Endothelial cell of umbilical vein (primary cell): ENCODE measurements around the gene ULK1. TPM values are rescaled to one million over a fixed set of nuclear protein-coding genes. Genes with fewer than 3 reads are reported as not detected.

Source experiments
- BruUV-seq: library from RNA; stranded (reverse); fragments of 400-500 nt; replicated peaks from 2 replicates; lab custom pipeline; 2021; lab: Mats Ljungman, UMichigan
- CTCF ChIA-PET: fragments of 300-600, 350-600 bp; sonication (Branson Sonifier 250); formaldehyde crosslinking; loops from one replicate; lab custom pipeline; 2021; ENCODE audit warnings: antibody characterized with exemption, inconsistent platforms; lab: Charles Lee
- POLR2A ChIA-PET: fragments of 300-600, 350-600 bp; sonication (Branson Sonifier 250); formaldehyde crosslinking; loops from one replicate; lab custom pipeline; 2021; ENCODE audit warnings: antibody characterized with exemption, inconsistent platforms; lab: Charles Lee
- DNase-seq: peaks from one replicate; pipeline ENCODE4 v3.0.0-alpha.2; 2011; ENCODE audit warnings: low read depth, low spot score
- FAIRE-seq: peaks from 2 replicates; lab custom pipeline; 2011; peaks lifted over from hg19 to GRCh38; lab: Jason Lieb, UNC
- H2AFZ ChIP-seq: 2 replicates; pipeline ENCODE4 v1.6.0; 2012; ENCODE audit warnings: low read depth, low read length, control low read depth, inconsistent platforms
- H3K27ac ChIP-seq: 2 replicates; pipeline ENCODE4 v1.5.1; 2011; ENCODE audit warnings: low read depth, mild to moderate bottlenecking, control low read depth, low read length, moderate library complexity; ENCODE audit not compliant: insufficient read depth
- H3K27me3 ChIP-seq, 2 experiments: 2 replicates each; pipeline versions ENCODE4 v1.6.0 to v1.6.1; 2011; ENCODE audit warnings: low read length in 2 of 2, mixed read lengths in 1 of 2; ENCODE audit not compliant: control insufficient read depth in 2 of 2, insufficient read depth in 2 of 2
- H3K36me3 ChIP-seq, 2 experiments: 2 replicates in 1 of 2; 3 replicates in 1 of 2; pipeline ENCODE4 v1.5.1; 2011; ENCODE audit warnings: low read length in 2 of 2, mild to moderate bottlenecking in 1 of 2, moderate library complexity in 1 of 2; ENCODE audit not compliant: control insufficient read depth in 2 of 2, insufficient read depth in 2 of 2; ENCODE audit errors: extremely low read depth in 1 of 2
- H3K4me1 ChIP-seq: 3 replicates; pipeline ENCODE4 v1.5.1; 2011; ENCODE audit warnings: mild to moderate bottlenecking, low read length; ENCODE audit not compliant: control insufficient read depth, insufficient read depth; ENCODE audit errors: extremely low read depth
- H3K4me2 ChIP-seq: 2 replicates; pipeline ENCODE4 v1.6.1; 2011; ENCODE audit warnings: low read length, control low read depth, mixed read lengths; ENCODE audit not compliant: insufficient read depth
- H3K4me3 ChIP-seq, 3 experiments: fragments of 200-600 bp in 1 of 3; sonication (generic), shearing (Covaris generic) in 1 of 3; replicated peaks in 1 of 3; 2 replicates each; pipeline ENCODE4 v1.5.1; 2011 to 2016; ENCODE audit warnings: control low read depth in 3 of 3, low read length in 3 of 3, mild to moderate bottlenecking in 2 of 3, inconsistent platforms in 1 of 3, low read depth in 1 of 3, moderate library complexity in 1 of 3; ENCODE audit not compliant: insufficient read depth in 1 of 3
- H3K79me2 ChIP-seq: 2 replicates; pipeline ENCODE4 v1.6.0; 2012; ENCODE audit warnings: low read length, inconsistent platforms; ENCODE audit not compliant: control insufficient read depth, insufficient read depth
- H3K9ac ChIP-seq: replicated peaks from 2 replicates; pipeline ENCODE3; 2011; ENCODE audit warnings: low read length, control low read depth; ENCODE audit not compliant: insufficient read depth; ENCODE audit errors: extremely low read depth
- H3K9me1 ChIP-seq: replicated peaks from 3 replicates; pipeline ENCODE4 v1.6.0; 2011; ENCODE audit warnings: mild to moderate bottlenecking, low read length; ENCODE audit not compliant: control insufficient read depth, insufficient read depth; ENCODE audit errors: extremely low read depth
- H3K9me3 ChIP-seq: replicated peaks from 2 replicates; pipeline ENCODE4 v1.5.1; 2012; ENCODE audit warnings: low read length, inconsistent platforms; ENCODE audit not compliant: control insufficient read depth, insufficient read depth
- H4K20me1 ChIP-seq: replicated peaks from 2 replicates; pipeline ENCODE3; 2011; ENCODE audit warnings: mild to moderate bottlenecking, low read length; ENCODE audit not compliant: control insufficient read depth, insufficient read depth; ENCODE audit errors: extremely low read depth
- EZH2 ChIP-seq: IDR thresholded peaks from 2 replicates; pipeline ENCODE4 v1.6.1; 2012; ENCODE audit warnings: borderline replicate concordance, low read depth, mild to moderate bottlenecking, moderate library complexity, low read length, inconsistent platforms; ENCODE audit not compliant: severe bottlenecking
- FOS ChIP-seq: IDR thresholded peaks from 2 replicates; pipeline ENCODE4 v1.6.1; 2011; ENCODE audit warnings: mild to moderate bottlenecking, low read length, moderate library complexity, borderline replicate concordance; ENCODE audit not compliant: insufficient read depth
- GATA2 ChIP-seq: IDR thresholded peaks from 2 replicates; pipeline ENCODE4 v1.7.0; 2011; ENCODE audit warnings: low read depth, mild to moderate bottlenecking, moderate library complexity, mixed read lengths, low read length; ENCODE audit not compliant: insufficient read length, insufficient read depth
- JUN ChIP-seq: IDR thresholded peaks from 2 replicates; pipeline ENCODE4 v1.6.1; 2011; ENCODE audit warnings: borderline replicate concordance, low read depth; ENCODE audit not compliant: insufficient read length, insufficient read depth
- MAX ChIP-seq: IDR thresholded peaks from 2 replicates; pipeline ENCODE4 v1.6.1; 2011; ENCODE audit not compliant: insufficient read depth, insufficient read length
- MYC ChIP-seq: IDR thresholded peaks from one replicate; pipeline ENCODE4 v1.6.1; 2011; ENCODE audit warnings: mild to moderate bottlenecking, low read depth, low read length
- POLR2A ChIP-seq: IDR thresholded peaks from 2 replicates; pipeline ENCODE4 v1.6.1; 2012; ENCODE audit warnings: low read depth, mild to moderate bottlenecking, control low read depth, low read length
- POLR2AphosphoS5 ChIP-seq: IDR thresholded peaks from 2 replicates; pipeline ENCODE4 v1.6.1; 2012; ENCODE audit warnings: low read depth, mild to moderate bottlenecking, control low read depth, low read length, moderate library complexity; ENCODE audit not compliant: insufficient read depth
- dilution Hi-C: fragments of 300-500 bp; cut with MboI; formaldehyde crosslinking; loops from one replicate; pipeline ENCODE4 v1.15.0; 2019; ENCODE audit warnings: low sequenced_read_pairs; ENCODE audit not compliant: extremely low pct_ligation_motif_present
- intact Hi-C: fragments of 100-400 bp; cut with micrococcal nuclease; formaldehyde crosslinking; loops from one replicate; pipeline ENCODE4 v1.10.0; 2022
- polyA plus RNA-seq, 4 experiments: library from polyadenylated mRNA; depleted of rRNA in 3 of 4; stranded (reverse) in 3 of 4; unstranded in 1 of 4; fragments of >200 nt; gene quantifications; 2 replicates each; pipeline versions ENCODE4 v1.2.1 to v1.2.3, GENCODE V29; 2011 to 2012; ENCODE audit warnings: missing spikeins in 1 of 4
- total RNA-seq: library from RNA; stranded (reverse); gene quantifications from 2 replicates; pipeline ENCODE4 v1.2.3, GENCODE V29; 2021
- TF ChIP-seq, protein P1 (sequence below), 2 donors: IDR thresholded peaks; 1 replicate in 1 of 2; 2 replicates in 1 of 2; pipeline ENCODE4 v1.5.1; 2011; ENCODE audit warnings: low read length in 2 of 2, mild to moderate bottlenecking in 2 of 2, moderate library complexity in 2 of 2, control low read depth in 1 of 2, inconsistent platforms in 1 of 2, low read depth in 1 of 2; ENCODE audit not compliant: insufficient read depth in 1 of 2; ENCODE audit errors: extremely low read depth in 1 of 2

The ULK1 gene
- total and polyA plus RNA-seq, 2 donors (not counting 3 experiments of a cell fraction or from before 2014, with no cell fraction given): 14.4 to 38.2 TPM

- H3K36me3 ChIP-seq: peaks cover 13 to 18% of the 10 kb centered on the region in 2 experiments
- DNase-seq (peak; percentile 90), FAIRE-seq (peak; percentile 89)
- ChIA-PET POLR2A (interaction anchor here (0.6 kb wide), 4 partner anchors 9 to 1137 kb away, joined by 3 to 7 read pairs (median 3); no protein-coding TSS in a partner anchor), CTCF (interaction anchor here (0.6 to 1.2 kb wide), 4 partner anchors 8 to 778 kb away, joined by 3 to 7 read pairs (median 4); partner anchors contain the start of gene EP400)
- peaks cover 24% of the 10 kb centered on the region for H3K79me2 ChIP-seq
- peak within 1 kb of the TSS; percentile 86 for H3K4me2 ChIP-seq
- peak within 1 kb of the TSS; percentile 83 for H3K9ac ChIP-seq
- peak within 1 kb of the TSS; percentile 57 for H3K27ac ChIP-seq
- no peaks in the 10 kb centered on the region for H3K9me1 ChIP-seq
- intact Hi-C loops (loop anchor here (1.0 to 2.0 kb wide), 3 partner anchors 16 to 33 kb away; partner anchors contain the start of gene EP400), dilution Hi-C loops (no loop called here)
- no peaks in the 10 kb centered on the region for H3K9me3 ChIP-seq
- H4K20me1 ChIP-seq: no peaks in the 10 kb centered on the region
- BruUV-seq: no TSS peak
- H3K27me3 ChIP-seq: no peaks in the 10 kb centered on the region
- peak within 1 kb of the TSS; percentile 79 to 96 (median 96) for H3K4me3 ChIP-seq
- TF ChIP-seq, protein P1, sequence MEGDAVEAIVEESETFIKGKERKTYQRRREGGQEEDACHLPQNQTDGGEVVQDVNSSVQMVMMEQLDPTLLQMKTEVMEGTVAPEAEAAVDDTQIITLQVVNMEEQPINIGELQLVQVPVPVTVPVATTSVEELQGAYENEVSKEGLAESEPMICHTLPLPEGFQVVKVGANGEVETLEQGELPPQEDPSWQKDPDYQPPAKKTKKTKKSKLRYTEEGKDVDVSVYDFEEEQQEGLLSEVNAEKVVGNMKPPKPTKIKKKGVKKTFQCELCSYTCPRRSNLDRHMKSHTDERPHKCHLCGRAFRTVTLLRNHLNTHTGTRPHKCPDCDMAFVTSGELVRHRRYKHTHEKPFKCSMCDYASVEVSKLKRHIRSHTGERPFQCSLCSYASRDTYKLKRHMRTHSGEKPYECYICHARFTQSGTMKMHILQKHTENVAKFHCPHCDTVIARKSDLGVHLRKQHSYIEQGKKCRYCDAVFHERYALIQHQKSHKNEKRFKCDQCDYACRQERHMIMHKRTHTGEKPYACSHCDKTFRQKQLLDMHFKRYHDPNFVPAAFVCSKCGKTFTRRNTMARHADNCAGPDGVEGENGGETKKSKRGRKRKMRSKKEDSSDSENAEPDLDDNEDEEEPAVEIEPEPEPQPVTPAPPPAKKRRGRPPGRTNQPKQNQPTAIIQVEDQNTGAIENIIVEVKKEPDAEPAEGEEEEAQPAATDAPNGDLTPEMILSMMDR (IDR thresholded peaks at IDR 0.05; ENCODE audit: extremely low read depth in 1 of 2, insufficient read depth in 1 of 2, low read depth in 1 of 2, low read length in 2 of 2): no peak
- no peak for TF ChIP-seq EZH2
- no peak for TF ChIP-seq JUN
- no peak for TF ChIP-seq GATA2
- peak; percentile 98 for TF ChIP-seq MYC
- peak; percentile 73 for TF ChIP-seq POLR2A
- TF ChIP-seq MAX: peak; percentile 96
- no peak for TF ChIP-seq FOS
- peak; percentile 89 for TF ChIP-seq POLR2AphosphoS5
- H3K4me1 ChIP-seq: peaks cover 8% of the 10 kb centered on the region
- peak within 1 kb of the TSS; percentile 83 for H2AFZ ChIP-seq
Observed at GRCh38 chr12:131928711-131929580, 34.5 kb downstream of the ULK1 start, which contains the start of gene PUS1. PUS1 (plus strand) TSS chr12:131929276; CDS start chr12:131929723, 447 bp downstream.
